H1 (cell line): Measurements from ENCODE around the gene ZNF532. TPM values are rescaled to one million over a fixed set of nuclear protein-coding genes. Genes with fewer than 3 reads are reported as not detected.

ENCODE experiments used
- CTCF ChIA-PET: fragments of 300-600 bp; sonication (Branson Sonifier 250); formaldehyde crosslinking; loops from one replicate; lab custom pipeline; 2021; ENCODE audit not compliant: partially characterized antibody; lab: Charles Lee
- POLR2A ChIA-PET: fragments of 300-600 bp; sonication (Branson Sonifier 250); formaldehyde crosslinking; loops from one replicate; lab custom pipeline; 2021; ENCODE audit warnings: inconsistent platforms; ENCODE audit not compliant: partially characterized antibody; lab: Charles Lee
- DNase-seq, 2 experiments: peaks; one replicate each; pipeline versions ENCODE4 v3.0.0 to v3.0.0-alpha.2; 2010 to 2022; ENCODE audit warnings: low spot score in 2 of 2, low read depth in 1 of 2, mixed read lengths in 1 of 2
- FAIRE-seq: peaks from 2 replicates; lab custom pipeline; 2011; peaks lifted over from hg19 to GRCh38; lab: Jason Lieb, UNC
- H2AFZ ChIP-seq: 2 replicates; pipeline ENCODE4 v1.8.1; 2012; ENCODE audit warnings: low read length, inconsistent platforms
- H2AK5ac ChIP-seq: 2 replicates; pipeline ENCODE4 v1.6.1; 2013; ENCODE audit warnings: low read depth, low read length
- H2BK120ac ChIP-seq: replicated peaks from 2 replicates; pipeline ENCODE3; 2013; ENCODE audit warnings: low read depth, low read length, inconsistent platforms
- H2BK12ac ChIP-seq: 2 replicates; pipeline ENCODE4 v1.6.1; 2013; ENCODE audit warnings: low read depth, low read length
- H2BK15ac ChIP-seq: 2 replicates; pipeline ENCODE4 v1.6.1; 2013; ENCODE audit warnings: low read length
- H2BK20ac ChIP-seq: 2 replicates; pipeline ENCODE4 v1.6.1; 2013; ENCODE audit warnings: low read length
- H2BK5ac ChIP-seq: 2 replicates; pipeline ENCODE4 v1.6.1; 2013; ENCODE audit warnings: low read depth, low read length
- H3K14ac ChIP-seq: 2 replicates; pipeline ENCODE4 v1.6.1; 2013; ENCODE audit warnings: inconsistent platforms; ENCODE audit not compliant: insufficient read length
- H3K18ac ChIP-seq: 2 replicates; pipeline ENCODE4 v1.6.1; 2013; ENCODE audit warnings: low read length; ENCODE audit errors: extremely low read depth
- H3K23ac ChIP-seq: 2 replicates; pipeline ENCODE4 v1.6.1; 2013; ENCODE audit warnings: inconsistent platforms; ENCODE audit not compliant: insufficient read length
- H3K23me2 ChIP-seq: 2 replicates; pipeline ENCODE4 v1.6.1; 2013; ENCODE audit warnings: low read depth, low read length
- H3K27ac ChIP-seq: 2 replicates; pipeline ENCODE4 v1.6.1; 2011; ENCODE audit warnings: low read depth, low read length, inconsistent platforms
- H3K27me3 ChIP-seq, 4 experiments: replicated peaks in 1 of 4; 1 replicate in 1 of 4; 2 replicates in 3 of 4; pipeline versions ENCODE4 v1.6.1 to v1.8.1; 2011 to 2013; ENCODE audit warnings: low read length in 3 of 4, mild to moderate bottlenecking in 3 of 4, inconsistent platforms in 2 of 4, mixed read lengths in 2 of 4, moderate library complexity in 1 of 4; ENCODE audit not compliant: control insufficient read depth in 3 of 4, insufficient read depth in 3 of 4; ENCODE audit errors: extremely low read depth in 1 of 4
- H3K36me3 ChIP-seq, 4 experiments: 2 replicates each; pipeline versions ENCODE4 v1.6.1 to v1.8.1; 2011 to 2013; ENCODE audit warnings: mild to moderate bottlenecking in 4 of 4, low read length in 3 of 4, moderate library complexity in 2 of 4, control low read depth in 1 of 4, inconsistent platforms in 1 of 4; ENCODE audit not compliant: insufficient read depth in 4 of 4, control insufficient read depth in 2 of 4
- H3K4ac ChIP-seq: replicated peaks from 2 replicates; pipeline ENCODE3; 2013; ENCODE audit warnings: low read length, low read depth, mixed read lengths, inconsistent platforms; ENCODE audit not compliant: insufficient read length
- H3K4me1 ChIP-seq, 4 experiments: replicated peaks in 1 of 4; 1 replicate in 1 of 4; 2 replicates in 3 of 4; pipeline versions ENCODE4 v1.6.1 to v1.8.1; 2011 to 2013; ENCODE audit warnings: low read length in 3 of 4, inconsistent platforms in 2 of 4, mixed read lengths in 1 of 4; ENCODE audit not compliant: insufficient read depth in 4 of 4, control insufficient read depth in 3 of 4
- H3K4me2 ChIP-seq, 2 experiments: 2 replicates each; pipeline versions ENCODE4 v1.6.1 to v1.8.1; 2011 to 2013; ENCODE audit warnings: low read depth in 2 of 2, low read length in 2 of 2, control low read depth in 1 of 2, inconsistent platforms in 1 of 2, mild to moderate bottlenecking in 1 of 2; ENCODE audit not compliant: insufficient read depth in 1 of 2
- H3K4me3 ChIP-seq, 4 experiments: fragments of 200-600, 300-600 bp in 1 of 4; sonication (generic), shearing (Covaris generic), sonication (Bioruptor Twin) in 1 of 4; 2 replicates each; pipeline versions ENCODE4 v1.5.1 to v1.8.1; 2011 to 2016; ENCODE audit warnings: low read length in 4 of 4, low read depth in 3 of 4, control low read depth in 2 of 4, inconsistent platforms in 2 of 4, mild to moderate bottlenecking in 2 of 4, mixed read lengths in 1 of 4, moderate library complexity in 1 of 4; ENCODE audit not compliant: insufficient read depth in 2 of 4; ENCODE audit errors: extremely low read depth in 1 of 4
- H3K56ac ChIP-seq: replicated peaks from 2 replicates; pipeline ENCODE3; 2013; ENCODE audit warnings: low read depth, mild to moderate bottlenecking, mixed read lengths, low read length, inconsistent platforms; ENCODE audit not compliant: insufficient read length
- H3K79me1 ChIP-seq: 2 replicates; pipeline ENCODE4 v1.6.1; 2013; ENCODE audit warnings: low read depth, low read length, control low read depth
- H3K79me2 ChIP-seq, 2 experiments: 2 replicates each; pipeline versions ENCODE4 v1.6.1 to v1.8.1; 2012 to 2013; ENCODE audit warnings: low read length in 2 of 2, mild to moderate bottlenecking in 2 of 2, inconsistent platforms in 1 of 2; ENCODE audit not compliant: insufficient read depth in 2 of 2, control insufficient read depth in 1 of 2
- H3K9ac ChIP-seq, 4 experiments: replicated peaks in 1 of 4; 1 replicate in 1 of 4; 2 replicates in 3 of 4; pipeline versions ENCODE4 v1.6.1 to v1.8.1; 2011 to 2013; ENCODE audit warnings: low read depth in 3 of 4, low read length in 3 of 4, control low read depth in 2 of 4, mild to moderate bottlenecking in 2 of 4, moderate library complexity in 2 of 4, inconsistent platforms in 1 of 4; ENCODE audit errors: extremely low read depth in 1 of 4
- H3K9me3 ChIP-seq, 2 experiments: 2 replicates each; pipeline versions ENCODE4 v1.6.1 to v1.8.1; 2012 to 2013; ENCODE audit warnings: mild to moderate bottlenecking in 2 of 2, moderate library complexity in 2 of 2, control low read depth in 1 of 2, inconsistent platforms in 1 of 2, low read depth in 1 of 2, low read length in 1 of 2, mixed read lengths in 1 of 2; ENCODE audit not compliant: insufficient read depth in 2 of 2
- H4K20me1 ChIP-seq, 2 experiments: replicated peaks in 1 of 2; 2 replicates each; pipeline versions ENCODE3 to v1.8.1; 2011 to 2013; ENCODE audit warnings: inconsistent platforms in 2 of 2, low read length in 2 of 2, mild to moderate bottlenecking in 1 of 2; ENCODE audit not compliant: insufficient read depth in 2 of 2, control insufficient read depth in 1 of 2
- H4K5ac ChIP-seq: 2 replicates; pipeline ENCODE4 v1.6.1; 2013; ENCODE audit warnings: low read length, low read depth, mixed read lengths, inconsistent platforms; ENCODE audit not compliant: insufficient read length
- H4K8ac ChIP-seq: 2 replicates; pipeline ENCODE4 v1.8.0; 2013; ENCODE audit warnings: mild to moderate bottlenecking, moderate library complexity, low read length, inconsistent platforms; ENCODE audit not compliant: insufficient read depth; ENCODE audit errors: extremely low read depth
- H4K91ac ChIP-seq: replicated peaks from 2 replicates; pipeline ENCODE3; 2013; ENCODE audit warnings: low read length, mixed read lengths, inconsistent platforms; ENCODE audit not compliant: insufficient read length
- CREB1 ChIP-seq: IDR thresholded peaks from 2 replicates; pipeline ENCODE4 v1.6.1; 2012; ENCODE audit warnings: inconsistent platforms
- MAFK ChIP-seq: IDR thresholded peaks from 2 replicates; pipeline ENCODE4 v1.6.1; 2012; ENCODE audit warnings: low read depth, mild to moderate bottlenecking, improper control_type of control experiment, low read length
- RNF2 ChIP-seq: fragments of 200-900, 300-1000 bp; sonication (generic); IDR thresholded peaks from 2 replicates; pipeline ENCODE4 v1.7.1; 2016; ENCODE audit warnings: borderline replicate concordance, low read depth, mild to moderate bottlenecking, antibody characterized with exemption, low read length; ENCODE audit not compliant: poor library complexity, severe bottlenecking; ENCODE audit errors: missing control alignments
- WGBS, 2 experiments: shearing (Covaris generic) in 1 of 2; methylation state at CpG; one replicate each; pipeline versions ENCODE4 v1.1.6 to v1.1.7; 2013 to 2015; ENCODE audit warnings: low lambda C conversion rate in 2 of 2, mixed read lengths in 2 of 2, inconsistent platforms in 1 of 2, low coverage in 1 of 2, missing lambda C conversion rate in 1 of 2; ENCODE audit not compliant: insufficient replicate concordance in 2 of 2, insufficient coverage in 1 of 2, insufficient read length in 1 of 2; ENCODE audit errors: extremely low coverage in 1 of 2, missing lambda C conversion rate in 1 of 2; 5-methylcytosine and 5-hydroxymethylcytosine counted together
- polyA plus RNA-seq, 7 experiments: library from polyadenylated mRNA; depleted of rRNA in 3 of 7; stranded (reverse) in 5 of 7; unstranded in 2 of 7; fragments of >200 nt in 5 of 7; fragments of 200-250 nt in 2 of 7; gene quantifications; 1 replicate in 5 of 7; 2 replicates in 1 of 7; 4 replicates in 1 of 7; pipeline versions ENCODE4 v1.2.1 to v1.2.3, GENCODE V29; 2011 to 2013; ENCODE audit warnings: missing spikeins in 2 of 7, mixed read lengths in 2 of 7
- total RNA-seq: library from RNA; stranded (reverse); fragmentation: NEBNext Ultra II Directional; extraction: Animal tissue kit (Norgen Biotek cat#: 25700); gene quantifications from 2 replicates; pipeline ENCODE4 v1.2.1, GENCODE V29; 2021

ZNF532 gene
- total and polyA plus RNA-seq, 2 of the 8 experiments (the other 6 are each of a cell fraction or from before 2014, with no cell fraction given): 143 to 240 TPM

DNA sequence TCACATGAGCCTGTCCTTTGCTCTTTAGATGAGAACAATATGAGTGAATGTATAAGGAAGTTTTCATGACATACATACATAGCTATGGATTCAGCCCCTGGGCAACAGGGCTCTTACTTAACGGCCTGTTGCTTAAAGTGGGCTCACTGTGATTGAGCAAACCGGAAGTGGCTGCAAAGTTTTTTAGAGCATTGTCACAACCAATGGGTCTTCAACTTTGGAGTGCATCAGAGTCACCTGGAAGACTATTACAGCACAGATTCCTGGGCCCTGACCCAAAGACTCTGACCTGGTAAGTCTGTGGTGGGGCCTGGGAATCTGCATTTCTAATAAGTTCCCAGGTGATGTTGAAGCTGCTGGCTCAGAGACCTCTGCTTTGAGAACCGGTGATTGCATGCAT, 168.7 kb downstream of the ZNF532 start:
- Histone ChIP-seq H3K79me2 (no peaks in the 10 kb centered on the region), H3K27ac (no peak overlapping the region), H3K27me3 (no peaks in the 10 kb centered on the region), H3K23me2 (no peaks in the 10 kb centered on the region), H4K91ac (no peak overlapping the region), H4K8ac (no peak overlapping the region), H3K4me3 (no peak overlapping the region)
- no peak for TF ChIP-seq RNF2
- TF ChIP-seq CREB1: no peak
- TF ChIP-seq MAFK: no peak
- TF ChIP-seq, all 59 proteins: peak for 0
- Histone ChIP-seq H3K18ac (no peak overlapping the region; the same call in 1 of the 2 replicates), H3K56ac (no peak overlapping the region), H4K20me1 (no peaks in the 10 kb centered on the region), H2BK20ac (no peak overlapping the region), H4K5ac (no peak overlapping the region), H3K36me3 (no peaks in the 10 kb centered on the region), H2BK15ac (no peak overlapping the region), H3K4ac (no peak overlapping the region), H2BK120ac (no peak overlapping the region), H3K4me2 (no peak overlapping the region), H3K79me1 (no peaks in the 10 kb centered on the region), H3K9me3 (no peaks in the 10 kb centered on the region), H2AFZ (no peak overlapping the region), H2BK5ac (no peak overlapping the region), H3K23ac (no peak overlapping the region), H2AK5ac (no peak overlapping the region), H3K9ac (no peak overlapping the region), H3K14ac (no peak overlapping the region), H3K4me1 (peaks cover 0 to 3% (median 1%) of the 10 kb centered on the region in 4 experiments; a peak in 3 of 7 replicates), H2BK12ac (no peak overlapping the region)
- ChIA-PET POLR2A (no interaction called here), CTCF (interaction anchor here (0.7 to 1.9 kb wide), 4 partner anchors 9 to 265 kb away, joined by 3 to 7 read pairs (median 4); no protein-coding TSS in a partner anchor)
- DNase-seq: peak in 1 of 2 experiments; percentile 53
- WGBS, 2 experiments: 94% methylated on average over 3 of the region's 3 CpGs; no CpG with 5 or more reads in 1 of the 2 experiments
- FAIRE-seq: no peak
